GM19239 (cell line): Measurements from ENCODE around the gene SPINK4.
A peak's percentile ranks its signal among the peaks of the same experiment; 100 is the strongest.

ENCODE experiments used
- DNase-seq: peaks from one replicate; pipeline ENCODE4 v3.0.0; 2011; ENCODE audit warnings: low spot score; ENCODE audit not compliant: insufficient read length
- FAIRE-seq: peaks from 2 replicates; lab custom pipeline; 2011; peaks lifted over from hg19 to GRCh38; lab: Jason Lieb, UNC

The SPINK4 gene

GRCh38 chr9:33228606-33229005, 11.4 kb upstream of the SPINK4 start:
- no peak for FAIRE-seq

GRCh38 chr9:33229359-33230114, 10.4 kb upstream of the SPINK4 start:
- no peak for DNase-seq

More at GRCh38 chr9:33228606-33229005, 11.4 kb upstream of the SPINK4 start:
- no peak for DNase-seq

GRCh38 chr9:33230756-33231622, 9.0 kb upstream of the SPINK4 start:
- FAIRE-seq: no peak
- no peak for DNase-seq

More at GRCh38 chr9:33229359-33230114, 10.4 kb upstream of the SPINK4 start:
- FAIRE-seq: no peak

- no peak for DNase-seq
- no peak for FAIRE-seq
These were observed 8.4 kb upstream of the SPINK4 start for GRCh38 chr9:33231623-33231942.

GRCh38 chr9:33232815-33233214, 7.2 kb upstream of the SPINK4 start:
- no peak for DNase-seq
- FAIRE-seq: no peak

GRCh38 chr9:33233626-33234342, 6.2 kb upstream of the SPINK4 start:
- FAIRE-seq: no peak

GRCh38 chr9:33234511-33235467, 5.2 kb upstream of the SPINK4 start:
- DNase-seq (no peak), FAIRE-seq (no peak)

More at GRCh38 chr9:33233626-33234342, 6.2 kb upstream of the SPINK4 start:
- DNase-seq: no peak

- FAIRE-seq (no peak), DNase-seq (no peak)
These were observed 3.4 kb upstream of the SPINK4 start for GRCh38 chr9:33236571-33236970.

- DNase-seq (no peak), FAIRE-seq (no peak)
These were observed 1.3 kb downstream of the SPINK4 start for GRCh38 chr9:33241298-33241697.

GRCh38 chr9:33242609-33243134, 2.7 kb downstream of the SPINK4 start:
- no peak for DNase-seq
- no peak for FAIRE-seq

GRCh38 chr9:33244137-33244784, 4.3 kb downstream of the SPINK4 start:
- FAIRE-seq (no peak), DNase-seq (no peak)

GRCh38 chr9:33245341-33245740, 5.4 kb downstream of the SPINK4 start:
- DNase-seq (no peak), FAIRE-seq (no peak)

- FAIRE-seq (no peak), DNase-seq (no peak)
These were observed 6.4 kb downstream of the SPINK4 start for GRCh38 chr9:33246269-33246860.

GRCh38 chr9:33248606-33249005, 8.6 kb downstream of the SPINK4 start:
- FAIRE-seq (no peak), DNase-seq (no peak)

- FAIRE-seq: no peak
These were observed 9.2 kb downstream of the SPINK4 start for GRCh38 chr9:33249087-33249658.

GRCh38 chr9:33249983-33250382, 10.0 kb downstream of the SPINK4 start:
- FAIRE-seq (no peak), DNase-seq (no peak)

More at GRCh38 chr9:33249087-33249658, 9.2 kb downstream of the SPINK4 start:
- no peak for DNase-seq

GRCh38 chr9:33250458-33250995, 10.6 kb downstream of the SPINK4 start:
- no peak for DNase-seq

GRCh38 chr9:33254211-33254610, 14.2 kb downstream of the SPINK4 start:
- FAIRE-seq (no peak), DNase-seq (no peak)

More at GRCh38 chr9:33250458-33250995, 10.6 kb downstream of the SPINK4 start:
- peak; percentile 39 for FAIRE-seq
